Measurements from ENCODE around the gene ZNF135. TPM values are rescaled to one million over a fixed set of nuclear protein-coding genes. Genes with fewer than 3 reads are reported as not detected.

ZNF135 gene
- total and polyA plus RNA-seq, 2 experiments from 2014 or later, result 4.3 to 7.4 TPM

DNA sequence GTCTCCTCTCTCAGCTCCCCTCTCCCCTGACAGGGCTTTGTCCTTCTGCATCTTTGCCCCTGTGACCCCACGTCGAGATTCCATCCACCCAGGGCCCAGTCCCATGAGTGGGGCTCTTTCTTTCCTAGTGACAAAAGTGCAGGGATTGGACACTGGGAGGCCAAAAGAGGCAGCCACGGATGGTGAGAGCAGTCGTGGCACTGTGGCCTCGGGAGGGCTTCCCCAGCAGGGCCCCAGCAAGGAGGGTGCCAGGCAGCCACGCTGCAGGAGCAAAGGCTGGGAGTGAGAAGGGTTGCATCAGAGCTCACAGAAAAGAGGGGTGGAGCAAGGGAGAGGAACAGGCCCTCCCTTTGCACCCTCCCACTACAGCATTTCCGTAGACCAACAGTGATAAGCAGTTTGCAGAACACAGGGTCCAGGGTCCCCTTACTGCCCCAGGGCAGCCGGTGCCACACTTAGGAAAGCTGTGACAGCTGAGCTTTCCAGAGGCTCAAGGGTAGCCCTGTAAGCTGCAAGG, 20.3 kb upstream of the ZNF135 start:
- H2AFZ ChIP-seq, result no peak overlapping the region
- H3K36me3 ChIP-seq (replicated peaks; ENCODE audit: insufficient read depth, low read depth), result no peaks in the 10 kb centered on the region
- TF ChIP-seq, protein P1, sequence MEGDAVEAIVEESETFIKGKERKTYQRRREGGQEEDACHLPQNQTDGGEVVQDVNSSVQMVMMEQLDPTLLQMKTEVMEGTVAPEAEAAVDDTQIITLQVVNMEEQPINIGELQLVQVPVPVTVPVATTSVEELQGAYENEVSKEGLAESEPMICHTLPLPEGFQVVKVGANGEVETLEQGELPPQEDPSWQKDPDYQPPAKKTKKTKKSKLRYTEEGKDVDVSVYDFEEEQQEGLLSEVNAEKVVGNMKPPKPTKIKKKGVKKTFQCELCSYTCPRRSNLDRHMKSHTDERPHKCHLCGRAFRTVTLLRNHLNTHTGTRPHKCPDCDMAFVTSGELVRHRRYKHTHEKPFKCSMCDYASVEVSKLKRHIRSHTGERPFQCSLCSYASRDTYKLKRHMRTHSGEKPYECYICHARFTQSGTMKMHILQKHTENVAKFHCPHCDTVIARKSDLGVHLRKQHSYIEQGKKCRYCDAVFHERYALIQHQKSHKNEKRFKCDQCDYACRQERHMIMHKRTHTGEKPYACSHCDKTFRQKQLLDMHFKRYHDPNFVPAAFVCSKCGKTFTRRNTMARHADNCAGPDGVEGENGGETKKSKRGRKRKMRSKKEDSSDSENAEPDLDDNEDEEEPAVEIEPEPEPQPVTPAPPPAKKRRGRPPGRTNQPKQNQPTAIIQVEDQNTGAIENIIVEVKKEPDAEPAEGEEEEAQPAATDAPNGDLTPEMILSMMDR (IDR thresholded peaks at IDR 0.05; ENCODE audit: poor library complexity), result no peak
- TF ChIP-seq EZH2 (IDR thresholded peaks at IDR 0.05; ENCODE audit: borderline replicate concordance) (no peak), EZH2phosphoT487 (IDR thresholded peaks at IDR 0.05; ENCODE audit: low read depth, severe bottlenecking, unreplicated experiment) (no peak)
- H4K20me1 ChIP-seq (ENCODE audit: insufficient read depth, poor library complexity, severe bottlenecking), result no peaks in the 10 kb centered on the region
- H3K9me2 ChIP-seq (replicated peaks; ENCODE audit: insufficient read depth), result no peaks in the 10 kb centered on the region
- 46% methylated on average over 8 of the region's 8 CpGs for WGBS (ENCODE audit: low lambda C conversion rate, missing lambda C conversion rate)
- H3K27ac ChIP-seq, result no peak overlapping the region
- no peaks in the 10 kb centered on the region for H3K9me3 ChIP-seq (ENCODE audit: low read depth)
- no peaks in the 10 kb centered on the region for H3K27me3 ChIP-seq
- peak; percentile 34 for DNase-seq (ENCODE audit: low spot score)
- H3K79me2 ChIP-seq, result no peaks in the 10 kb centered on the region
- no peaks in the 10 kb centered on the region for H3K4me1 ChIP-seq (ENCODE audit: insufficient read depth)
- H3K4me3 ChIP-seq, result no peak overlapping the region
- no peak overlapping the region for H3K4me2 ChIP-seq

DNA sequence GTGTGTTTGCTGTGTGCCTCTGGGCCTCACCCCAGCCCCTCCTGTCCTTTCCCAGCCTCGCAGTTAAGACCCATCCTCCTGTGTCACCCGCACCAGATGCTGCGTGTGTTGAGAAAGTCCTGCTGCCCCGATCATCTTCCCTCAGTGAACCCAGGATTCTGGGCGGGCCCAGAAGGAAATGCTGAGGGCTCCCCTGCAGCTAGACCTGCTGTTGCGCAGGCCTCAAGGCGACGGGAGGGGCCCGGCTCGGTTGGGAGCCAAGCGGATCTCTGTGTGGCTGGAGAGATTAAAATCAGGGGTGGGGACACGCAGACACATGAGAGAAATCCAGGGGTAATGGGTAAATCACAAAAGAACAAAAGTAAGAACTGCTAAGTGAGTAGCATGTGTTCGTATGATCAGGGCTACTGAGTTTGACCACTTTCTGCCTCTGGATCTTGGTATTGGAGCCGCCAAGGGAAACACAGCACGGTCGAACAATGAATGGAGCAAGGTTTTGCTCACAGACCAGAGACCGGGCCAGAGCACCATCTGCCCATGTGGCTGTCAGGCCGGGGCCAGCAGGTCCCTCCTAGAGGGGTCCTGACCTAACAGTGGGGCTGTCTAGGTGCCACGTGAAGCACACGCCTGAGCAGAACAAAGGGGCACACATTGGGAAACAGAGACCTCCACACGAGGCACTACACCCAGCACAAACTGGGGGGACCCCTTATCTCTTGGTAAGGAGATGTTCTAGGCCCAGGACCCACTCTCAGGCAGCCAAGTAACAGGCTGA, 18.1 kb upstream of the ZNF135 start:
- H3K4me1 ChIP-seq (ENCODE audit: insufficient read depth), result no peaks in the 10 kb centered on the region
- 87% methylated on average over 21 of the region's 21 CpGs for WGBS (ENCODE audit: low lambda C conversion rate, missing lambda C conversion rate)
- H3K36me3 ChIP-seq (replicated peaks; ENCODE audit: insufficient read depth, low read depth), result no peaks in the 10 kb centered on the region
- no peak overlapping the region for H3K4me3 ChIP-seq
- H3K4me2 ChIP-seq, result no peak overlapping the region
- TF ChIP-seq, protein P1 (IDR thresholded peaks at IDR 0.05; ENCODE audit: poor library complexity), result no peak
- TF ChIP-seq EZH2 (IDR thresholded peaks at IDR 0.05; ENCODE audit: borderline replicate concordance) (no peak), EZH2phosphoT487 (IDR thresholded peaks at IDR 0.05; ENCODE audit: low read depth, severe bottlenecking, unreplicated experiment) (no peak)
- H3K27ac ChIP-seq, result no peak overlapping the region
- DNase-seq (ENCODE audit: low spot score), result no peak
- no peaks in the 10 kb centered on the region for H4K20me1 ChIP-seq (ENCODE audit: insufficient read depth, poor library complexity, severe bottlenecking)
- no peaks in the 10 kb centered on the region for H3K27me3 ChIP-seq
- no peak overlapping the region for H2AFZ ChIP-seq
- no peaks in the 10 kb centered on the region for H3K79me2 ChIP-seq
- no peaks in the 10 kb centered on the region for H3K9me2 ChIP-seq (replicated peaks; ENCODE audit: insufficient read depth)
- H3K9me3 ChIP-seq (ENCODE audit: low read depth), result no peaks in the 10 kb centered on the region

DNA sequence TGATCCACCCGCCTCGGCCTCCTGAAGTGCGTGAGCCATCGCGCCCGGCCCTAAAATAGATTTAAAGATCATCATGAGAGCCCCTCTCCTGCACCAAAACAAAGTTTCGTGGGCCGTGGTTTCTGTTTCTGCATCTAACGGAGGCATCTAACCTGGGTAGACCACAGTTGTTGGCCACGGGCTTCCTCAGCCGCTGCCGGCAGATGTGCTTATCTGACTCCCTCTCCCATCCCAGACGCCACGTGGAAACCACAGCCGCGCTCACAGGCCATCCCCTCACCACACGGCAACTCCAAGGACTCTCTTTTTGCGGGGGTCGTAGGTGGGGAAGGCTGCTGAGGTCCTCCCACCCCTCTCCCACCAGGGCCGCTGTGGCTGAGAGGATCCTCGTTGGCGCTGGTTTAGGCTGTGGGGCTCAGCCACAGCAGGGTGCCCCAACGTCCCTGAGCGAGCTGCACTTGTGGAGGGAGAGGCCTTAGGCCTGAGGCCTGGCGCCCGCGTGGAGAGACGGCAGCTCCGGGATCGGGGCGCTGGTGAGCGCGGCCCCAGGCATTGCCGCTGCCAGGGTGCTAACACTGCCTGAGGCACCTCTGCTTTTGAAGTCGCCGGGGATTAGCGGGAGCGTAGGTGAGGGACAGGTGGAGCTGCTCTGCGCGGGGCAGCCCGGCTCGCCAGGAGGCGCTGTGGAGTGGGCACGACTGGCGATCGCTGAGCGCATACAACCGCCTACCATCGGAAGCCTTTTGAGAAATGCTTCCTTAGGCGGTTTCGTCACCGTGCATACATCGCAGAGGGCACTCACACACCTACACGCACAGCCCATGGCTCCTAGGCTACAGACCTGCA, 16.4 kb upstream of the ZNF135 start:
- Histone ChIP-seq H3K4me1 (ENCODE audit: insufficient read depth) (no peaks in the 10 kb centered on the region), H3K79me2 (no peaks in the 10 kb centered on the region), H3K4me2 (no peak overlapping the region)

More for the DNA sequence above, 16.4 kb upstream of the ZNF135 start:
- no peaks in the 10 kb centered on the region for H3K36me3 ChIP-seq (replicated peaks; ENCODE audit: insufficient read depth, low read depth)
- DNase-seq (ENCODE audit: low spot score), result no peak
- H4K20me1 ChIP-seq (ENCODE audit: insufficient read depth, poor library complexity, severe bottlenecking), result no peaks in the 10 kb centered on the region
- TF ChIP-seq EZH2phosphoT487 (IDR thresholded peaks at IDR 0.05; ENCODE audit: low read depth, severe bottlenecking, unreplicated experiment), result no peak
- TF ChIP-seq, protein P1 (IDR thresholded peaks at IDR 0.05; ENCODE audit: poor library complexity), result no peak
- TF ChIP-seq EZH2 (IDR thresholded peaks at IDR 0.05; ENCODE audit: borderline replicate concordance), result no peak
- H3K4me3 ChIP-seq, result no peak overlapping the region
- no peaks in the 10 kb centered on the region for H3K9me2 ChIP-seq (replicated peaks; ENCODE audit: insufficient read depth)
- H3K9me3 ChIP-seq (ENCODE audit: low read depth), result no peaks in the 10 kb centered on the region
- H2AFZ ChIP-seq, result no peak overlapping the region
- 60% methylated on average over 53 of the region's 54 CpGs for WGBS (ENCODE audit: low lambda C conversion rate, missing lambda C conversion rate)
- H3K27me3 ChIP-seq, result no peaks in the 10 kb centered on the region
- H3K27ac ChIP-seq, result no peak overlapping the region
